Right lobe of liver (tissue), 6 donors: ENCODE measurements around the gene PRR5L. TPM values are rescaled to one million over a fixed set of nuclear protein-coding genes. Genes with fewer than 3 reads are reported as not detected.

Experiments
- ATAC-seq, 4 donors: fragments of 200-7000 bp; cut with Tn5 transposase; one replicate each; pipeline ENCODE4 v1.9.1; 2020; ENCODE audit warnings: mild to moderate bottlenecking in 4 of 4, moderate library complexity in 4 of 4
- DNase-seq, 3 donors: peaks; one replicate each; pipeline ENCODE4 v3.0.0-alpha.2; 2020
- H3K27ac ChIP-seq, 3 donors: fragments of 200-600 bp; one replicate each; pipeline ENCODE4 v1.8.0; 2022
- H3K27me3 ChIP-seq, 2 donors: fragments of 200-600 bp; one replicate each; pipeline ENCODE4 v1.8.0; 2022
- H3K36me3 ChIP-seq, 4 donors: fragments of 200-600 bp; sonication (generic) in 1 of 4; one replicate each; pipeline versions ENCODE4 v1.5.1 to v1.8.0; 2017 to 2022; ENCODE audit warnings: control low read depth in 1 of 4
- H3K4me1 ChIP-seq, 4 donors: fragments of 200-600 bp; sonication (generic) in 1 of 4; one replicate each; pipeline versions ENCODE4 v1.5.1 to v1.8.0; 2017 to 2022; ENCODE audit warnings: control low read depth in 1 of 4
- H3K4me3 ChIP-seq, 3 donors: fragments of 200-600 bp; one replicate each; pipeline ENCODE4 v1.8.0; 2022
- H3K9me3 ChIP-seq, 4 donors: fragments of 200-600 bp; sonication (generic) in 1 of 4; one replicate each; pipeline versions ENCODE4 v1.5.1 to v1.8.0; 2017 to 2022; ENCODE audit warnings: control low read depth in 1 of 4
- POLR2A ChIP-seq: fragments of 450-650 bp; IDR thresholded peaks from one replicate; pipeline ENCODE4 v1.6.1; 2017; ENCODE audit warnings: antibody characterized with exemption, mild to moderate bottlenecking
- WGBS: methylation state at CpG from one replicate; pipeline ENCODE4 v1.1.6; 2018; ENCODE audit warnings: low coverage, low lambda C conversion rate; ENCODE audit not compliant: insufficient coverage; ENCODE audit errors: missing lambda C conversion rate; 5-methylcytosine and 5-hydroxymethylcytosine counted together
- intact Hi-C, 2 donors: fragments of 100-400 bp; cut with DNase I; formaldehyde crosslinking; loops; one replicate each; pipeline versions ENCODE4 v1.11.2 to v1.14.1; 2022
- total RNA-seq, 6 experiments: library from RNA; depleted of rRNA in 2 of 6; stranded (reverse); fragments of >200 nt in 2 of 6; fragmentation: NEBNext Ultra II Directional in 3 of 6; extraction: Animal tissue kit (Norgen Biotek cat#: 25700) in 3 of 6; gene quantifications; one replicate each; pipeline versions ENCODE4 v1.1.0 to v1.2.4, GENCODE V29; 2016 to 2023
- TF ChIP-seq, protein P1 (sequence below), 4 donors: fragments of 200-600 bp in 3 of 4; fragments of 450-650 bp in 1 of 4; IDR thresholded peaks; one replicate each; pipeline versions ENCODE4 v1.5.1 to v1.8.0; 2016 to 2022; ENCODE audit warnings: antibody characterized with exemption in 4 of 4, mild to moderate bottlenecking in 2 of 4
- donor health status: DM: no; HTN: yes; CAD: no.
- donor health status: DM: no; HTN: no; CAD: no.
- donor health status: DM: no; HTN: no; CAD: no.
- donor health status: DM: no; HTN: yes; CAD: no.
- donor health status: DM: no; HTN: yes; CAD: no.

PRR5L gene
- total RNA-seq, 6 experiments from 2014 or later: 2.2 to 4.5 (median 2.3) TPM

DNA sequence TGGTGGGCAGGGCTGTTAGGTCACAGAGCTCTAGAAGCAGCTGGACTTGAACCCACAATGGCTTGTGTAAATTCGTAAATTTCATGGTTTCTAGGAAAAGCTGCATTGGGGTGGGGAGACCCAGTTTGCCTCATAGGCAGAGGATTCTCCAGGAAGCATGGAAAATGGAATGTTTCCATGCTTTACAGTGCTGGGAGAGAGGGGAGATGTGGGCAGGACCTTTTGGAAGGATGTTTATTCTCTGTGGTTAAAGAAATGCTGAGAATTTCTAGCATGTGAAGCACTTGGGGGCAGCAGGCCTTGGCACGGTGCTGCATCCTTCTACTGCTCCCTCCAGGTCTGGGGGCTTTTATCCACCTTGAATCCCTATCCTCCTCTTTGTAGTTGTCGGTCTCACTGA is 167.7 kb downstream of the PRR5L start:
- Histone ChIP-seq H3K4me1 (no peaks in the 10 kb centered on the region), H3K4me3 (no peak overlapping the region), H3K27me3 (no peaks in the 10 kb centered on the region), H3K9me3 (no peaks in the 10 kb centered on the region), H3K27ac (no peak overlapping the region), H3K36me3 (no peaks in the 10 kb centered on the region)
- ATAC-seq (no peak), DNase-seq (no peak)
- 30% methylated on average over 2 of the region's 3 CpGs for WGBS
- no peak for TF ChIP-seq POLR2A
- TF ChIP-seq, protein P1, sequence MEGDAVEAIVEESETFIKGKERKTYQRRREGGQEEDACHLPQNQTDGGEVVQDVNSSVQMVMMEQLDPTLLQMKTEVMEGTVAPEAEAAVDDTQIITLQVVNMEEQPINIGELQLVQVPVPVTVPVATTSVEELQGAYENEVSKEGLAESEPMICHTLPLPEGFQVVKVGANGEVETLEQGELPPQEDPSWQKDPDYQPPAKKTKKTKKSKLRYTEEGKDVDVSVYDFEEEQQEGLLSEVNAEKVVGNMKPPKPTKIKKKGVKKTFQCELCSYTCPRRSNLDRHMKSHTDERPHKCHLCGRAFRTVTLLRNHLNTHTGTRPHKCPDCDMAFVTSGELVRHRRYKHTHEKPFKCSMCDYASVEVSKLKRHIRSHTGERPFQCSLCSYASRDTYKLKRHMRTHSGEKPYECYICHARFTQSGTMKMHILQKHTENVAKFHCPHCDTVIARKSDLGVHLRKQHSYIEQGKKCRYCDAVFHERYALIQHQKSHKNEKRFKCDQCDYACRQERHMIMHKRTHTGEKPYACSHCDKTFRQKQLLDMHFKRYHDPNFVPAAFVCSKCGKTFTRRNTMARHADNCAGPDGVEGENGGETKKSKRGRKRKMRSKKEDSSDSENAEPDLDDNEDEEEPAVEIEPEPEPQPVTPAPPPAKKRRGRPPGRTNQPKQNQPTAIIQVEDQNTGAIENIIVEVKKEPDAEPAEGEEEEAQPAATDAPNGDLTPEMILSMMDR (IDR thresholded peaks at IDR 0.05): no peak
- intact Hi-C loops: no loop called here

DNA sequence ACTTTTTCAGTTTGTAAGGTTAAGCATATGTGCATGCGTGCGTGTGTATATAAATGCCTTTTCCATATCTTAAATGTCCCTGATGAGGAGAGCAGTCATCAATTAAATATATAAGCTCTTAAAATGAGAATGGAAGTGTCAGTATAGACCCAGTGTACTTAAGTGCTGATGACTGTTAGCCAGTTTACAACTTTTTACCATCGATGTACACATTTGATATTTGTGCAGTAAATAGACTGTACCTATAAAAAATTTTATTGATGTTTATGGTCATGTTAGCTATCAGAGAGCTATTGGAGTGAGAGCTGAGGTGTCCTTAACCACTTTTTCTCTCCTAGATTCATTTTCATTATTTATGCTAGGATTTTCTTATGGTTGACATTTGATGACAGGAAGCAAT is 168.6 kb downstream of the PRR5L start:
- Histone ChIP-seq H3K27ac (no peak overlapping the region), H3K4me1 (no peaks in the 10 kb centered on the region), H3K9me3 (no peaks in the 10 kb centered on the region), H3K36me3 (no peaks in the 10 kb centered on the region), H3K27me3 (no peaks in the 10 kb centered on the region), H3K4me3 (no peak overlapping the region)
- no peak for TF ChIP-seq POLR2A
- TF ChIP-seq, protein P1 (IDR thresholded peaks at IDR 0.05): no peak
- no peak for DNase-seq
- no peak for ATAC-seq
- 89% methylated on average over 3 of the region's 3 CpGs for WGBS
- intact Hi-C loops: no loop called here

DNA sequence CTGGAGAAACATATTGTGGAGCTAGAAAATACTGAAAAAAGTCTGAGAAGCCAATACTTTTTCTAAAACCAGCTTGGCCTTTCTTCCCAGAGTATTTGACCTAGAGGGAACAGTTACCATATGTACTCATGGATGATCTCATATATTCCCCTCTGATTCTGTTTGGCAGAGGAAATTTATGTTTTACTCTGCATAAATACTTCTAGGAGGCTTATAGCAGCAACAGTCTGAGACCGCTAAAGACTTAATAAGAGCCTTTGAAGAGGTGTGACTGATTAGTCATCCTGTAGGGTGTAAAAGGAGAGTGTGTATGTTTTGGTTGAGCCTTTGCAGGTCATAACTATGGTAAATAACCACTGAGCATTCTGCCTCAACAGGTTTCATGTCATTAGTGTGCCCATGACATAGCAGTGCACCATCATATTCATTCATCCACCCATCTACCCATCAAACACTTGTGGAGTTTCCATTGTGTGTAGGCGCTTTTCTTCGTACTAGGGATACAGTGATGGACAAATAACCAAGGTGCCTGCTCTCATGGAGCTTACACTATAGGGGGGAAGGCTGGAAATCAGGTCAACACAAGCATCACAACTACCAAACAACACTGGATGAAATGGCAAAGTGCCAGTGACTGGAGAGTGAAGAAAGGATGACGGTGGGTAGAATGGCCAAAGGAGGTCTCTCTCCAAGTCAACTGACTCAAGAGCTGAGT is 169.5 kb downstream of the PRR5L start:
- Histone ChIP-seq H3K27ac (no peak overlapping the region), H3K4me3 (no peak overlapping the region), H3K36me3 (no peaks in the 10 kb centered on the region), H3K27me3 (no peaks in the 10 kb centered on the region), H3K4me1 (no peaks in the 10 kb centered on the region), H3K9me3 (no peaks in the 10 kb centered on the region)
- TF ChIP-seq, protein P1 (IDR thresholded peaks at IDR 0.05): no peak
- ATAC-seq (no peak), DNase-seq (no peak)
- 93% methylated on average over 4 of the region's 4 CpGs for WGBS
- intact Hi-C loops: no loop called here

DNA sequence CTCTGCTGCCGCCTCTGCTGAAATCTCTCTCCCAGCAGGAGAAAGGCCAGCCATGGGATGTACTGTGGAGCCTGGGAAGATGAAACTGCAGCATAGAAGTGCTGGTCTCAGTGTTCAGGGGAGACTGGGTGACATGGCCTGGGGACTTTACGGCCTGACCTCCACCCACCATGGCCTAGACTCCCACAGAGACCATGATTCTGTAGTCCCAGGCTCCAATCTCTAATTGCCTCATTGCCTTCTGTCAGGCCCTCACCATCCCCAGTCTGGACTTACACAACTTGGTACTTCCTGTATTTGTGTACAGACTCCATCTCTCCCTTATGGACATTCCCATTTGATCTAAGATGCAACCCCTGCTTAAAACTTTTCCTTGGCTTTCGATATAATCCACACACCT is 170.9 kb downstream of the PRR5L start:
- WGBS: 100% methylated on average over 1 of the region's 3 CpGs
- no peak for DNase-seq
- no peaks in the 10 kb centered on the region for H3K36me3 ChIP-seq
- no peak overlapping the region for H3K4me3 ChIP-seq
- no peaks in the 10 kb centered on the region for H3K27me3 ChIP-seq
- intact Hi-C loops: no loop called here
- no peaks in the 10 kb centered on the region for H3K4me1 ChIP-seq
- H3K27ac ChIP-seq: no peak overlapping the region
- H3K9me3 ChIP-seq: no peaks in the 10 kb centered on the region
- peak in 1 of 4 donors; percentile 36 for ATAC-seq
- TF ChIP-seq, protein P1 (IDR thresholded peaks at IDR 0.05): no peak
- no peak for TF ChIP-seq POLR2A
